Mesothelial cell of epicardium (in vitro differentiated cells): ENCODE data around the gene U2AF2. TPM values are rescaled to one million over a fixed set of nuclear protein-coding genes. Genes with fewer than 3 reads are reported as not detected.

Source experiments
- DNase-seq, 2 experiments: peaks; one replicate each; pipeline ENCODE4 v3.0.0; 2021; ENCODE audit warnings: low spot score in 2 of 2; ENCODE audit not compliant: unreplicated experiment in 2 of 2
- H3K27ac Mint-ChIP-seq: 2 replicates; pipeline ENCODE4 v1.8.0; 2021; ENCODE audit warnings: mixed read lengths
- H3K27me3 Mint-ChIP-seq: 2 replicates; pipeline ENCODE4 v1.8.0; 2021; ENCODE audit warnings: low read depth, mixed read lengths
- H3K36me3 Mint-ChIP-seq: 2 replicates; pipeline ENCODE4 v1.8.0; 2021; ENCODE audit warnings: mixed read lengths
- H3K4me1 Mint-ChIP-seq: 2 replicates; pipeline ENCODE4 v1.8.0; 2021; ENCODE audit warnings: mixed read lengths
- H3K4me3 Mint-ChIP-seq: 2 replicates; pipeline ENCODE4 v1.8.0; 2021; ENCODE audit warnings: mild to moderate bottlenecking, moderate library complexity, mixed read lengths
- H3K9me3 Mint-ChIP-seq: 2 replicates; pipeline ENCODE4 v1.8.0; 2021; ENCODE audit warnings: mixed read lengths
- CTCF ChIP-seq: fragments of 200-600 bp; sonication (generic); IDR thresholded peaks from one replicate; pipeline ENCODE4 v1.5.0; 2021; ENCODE audit warnings: antibody characterized with exemption; ENCODE audit not compliant: unreplicated experiment
- total RNA-seq: library from RNA; stranded (reverse); gene quantifications from 3 replicates; pipeline ENCODE4 v1.2.1, GENCODE V29; 2021

U2AF2 gene
- total RNA-seq, 1 donor from 2014 or later = 245 TPM

GRCh38 chr19:55704494-55705245 lies 49.8 kb downstream of the U2AF2 start:
- H3K27ac Mint-ChIP-seq = no peak overlapping the region
- peaks cover 38% of the 10 kb centered on the region for H3K36me3 Mint-ChIP-seq
- no peaks in the 10 kb centered on the region for H3K27me3 Mint-ChIP-seq
- no peak overlapping the region for H3K4me3 Mint-ChIP-seq
- DNase-seq = no peak
- H3K4me1 Mint-ChIP-seq = no peaks in the 10 kb centered on the region
- H3K9me3 Mint-ChIP-seq = peaks cover 45% of the 10 kb centered on the region
- no peak for TF ChIP-seq CTCF

DNA sequence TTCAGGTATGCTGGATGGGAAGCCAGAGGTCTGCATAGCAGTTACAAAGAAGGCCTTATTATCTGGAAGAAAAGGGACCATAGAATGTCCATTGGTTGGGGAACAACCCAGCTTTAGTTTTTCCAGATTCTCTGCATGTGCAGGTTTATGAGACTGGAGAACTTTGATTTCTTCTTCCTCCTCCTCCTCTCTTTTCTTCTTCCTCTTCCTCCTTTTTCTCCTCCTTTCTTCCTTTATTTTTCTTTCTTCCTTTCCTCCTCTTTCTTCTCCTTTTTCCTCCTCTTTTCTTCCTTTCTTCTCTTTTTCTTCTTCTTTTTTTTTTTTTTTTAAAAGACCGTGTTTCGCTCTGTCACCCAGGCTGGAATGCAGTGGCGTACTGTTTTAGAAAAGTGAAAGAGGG lies 51.1 kb downstream of the U2AF2 start:
- H3K27ac Mint-ChIP-seq = no peak overlapping the region
- H3K9me3 Mint-ChIP-seq = peaks cover 49% of the 10 kb centered on the region
- no peak for DNase-seq
- peaks cover 33% of the 10 kb centered on the region for H3K36me3 Mint-ChIP-seq
- no peaks in the 10 kb centered on the region for H3K27me3 Mint-ChIP-seq
- no peak overlapping the region for H3K4me3 Mint-ChIP-seq
- no peaks in the 10 kb centered on the region for H3K4me1 Mint-ChIP-seq
- TF ChIP-seq CTCF = no peak

- Mint-ChIP-seq H3K9me3 (peaks cover 52% of the 10 kb centered on the region), H3K4me1 (no peaks in the 10 kb centered on the region), H3K36me3 (peaks cover 9% of the 10 kb centered on the region), H3K27me3 (no peaks in the 10 kb centered on the region), H3K27ac (no peak overlapping the region), H3K4me3 (no peak overlapping the region)
- no peak for TF ChIP-seq CTCF
- DNase-seq = no peak
These were observed 56.9 kb downstream of the U2AF2 start for GRCh38 chr19:55711719-55712118.

- Mint-ChIP-seq H3K9me3 (peaks cover 54% of the 10 kb centered on the region), H3K27ac (no peak overlapping the region), H3K36me3 (peaks cover 9% of the 10 kb centered on the region), H3K4me3 (no peak overlapping the region), H3K4me1 (no peaks in the 10 kb centered on the region), H3K27me3 (no peaks in the 10 kb centered on the region)
- TF ChIP-seq CTCF = no peak
- no peak for DNase-seq
These were observed 58.2 kb downstream of the U2AF2 start for GRCh38 chr19:55712804-55713631.

DNA sequence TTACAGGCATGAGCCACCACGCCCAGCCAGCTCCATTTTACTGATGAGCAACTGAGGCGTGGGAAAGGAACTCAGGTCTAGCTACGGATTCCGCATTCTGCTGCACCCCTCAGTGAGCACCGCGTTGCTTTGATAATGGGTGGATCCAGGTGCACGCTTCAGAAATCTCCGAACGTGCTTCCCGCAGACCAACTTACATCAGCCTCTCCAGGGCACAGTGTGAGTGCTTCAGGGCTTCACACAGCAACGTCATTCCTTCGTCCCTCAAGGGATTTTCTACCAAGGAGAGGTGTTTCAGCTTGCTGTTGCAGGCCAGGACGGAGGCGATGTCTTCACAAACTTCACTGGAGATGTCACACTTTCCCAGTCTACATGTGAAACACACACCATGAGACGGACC lies 61.7 kb downstream of the U2AF2 start:
- TF ChIP-seq CTCF = no peak

More for the DNA sequence above, 61.7 kb downstream of the U2AF2 start:
- H3K9me3 Mint-ChIP-seq = peaks cover 63% of the 10 kb centered on the region
- H3K4me1 Mint-ChIP-seq = no peaks in the 10 kb centered on the region
- no peak overlapping the region for H3K4me3 Mint-ChIP-seq
- H3K27ac Mint-ChIP-seq = no peak overlapping the region
- DNase-seq = no peak
- peaks cover 9% of the 10 kb centered on the region for H3K36me3 Mint-ChIP-seq
- no peaks in the 10 kb centered on the region for H3K27me3 Mint-ChIP-seq
